ENCODE results near the gene MICAL2.

- no peak for TF ChIP-seq RFX5 (IDR thresholded peaks at IDR 0.05)
- TF ChIP-seq CTCF (IDR thresholded peaks at IDR 0.05), result no peak
- TF ChIP-seq CHD2 (IDR thresholded peaks at IDR 0.05; ENCODE audit: low read length, partially characterized antibody), result no peak
- no peak for TF ChIP-seq MAX (IDR thresholded peaks at IDR 0.05)
- no peak for TF ChIP-seq ATOH8 (CRISPR knock-in tag; IDR thresholded peaks at IDR 0.05; ENCODE audit: low read depth)
- TF ChIP-seq POLR2A (IDR thresholded peaks at IDR 0.05; ENCODE audit: low read length), result no peak
- TF ChIP-seq REST (IDR thresholded peaks at IDR 0.05), result no peak
- TF ChIP-seq EHMT2 (IDR thresholded peaks at IDR 0.05; ENCODE audit: low read depth), result no peak
- no peak for TF ChIP-seq KDM1A (IDR thresholded peaks at IDR 0.05; ENCODE audit: low read depth)
- no peak for TF ChIP-seq EP300 (IDR thresholded peaks at IDR 0.05)
- TF ChIP-seq NPAS2 (CRISPR knock-in tag; IDR thresholded peaks at IDR 0.05; ENCODE audit: borderline replicate concordance), result no peak
- TF ChIP-seq HDAC2 (IDR thresholded peaks at IDR 0.05), result no peak
- TF ChIP-seq CEBPB (IDR thresholded peaks at IDR 0.05), result no peak
These were observed 115.7 kb downstream of the MICAL2 start for GRCh38 chr11:12226093-12226492.

Measured in A549 (cell line).